ENCODE results near the gene ATXN7L3.

The ATXN7L3 gene

DNA sequence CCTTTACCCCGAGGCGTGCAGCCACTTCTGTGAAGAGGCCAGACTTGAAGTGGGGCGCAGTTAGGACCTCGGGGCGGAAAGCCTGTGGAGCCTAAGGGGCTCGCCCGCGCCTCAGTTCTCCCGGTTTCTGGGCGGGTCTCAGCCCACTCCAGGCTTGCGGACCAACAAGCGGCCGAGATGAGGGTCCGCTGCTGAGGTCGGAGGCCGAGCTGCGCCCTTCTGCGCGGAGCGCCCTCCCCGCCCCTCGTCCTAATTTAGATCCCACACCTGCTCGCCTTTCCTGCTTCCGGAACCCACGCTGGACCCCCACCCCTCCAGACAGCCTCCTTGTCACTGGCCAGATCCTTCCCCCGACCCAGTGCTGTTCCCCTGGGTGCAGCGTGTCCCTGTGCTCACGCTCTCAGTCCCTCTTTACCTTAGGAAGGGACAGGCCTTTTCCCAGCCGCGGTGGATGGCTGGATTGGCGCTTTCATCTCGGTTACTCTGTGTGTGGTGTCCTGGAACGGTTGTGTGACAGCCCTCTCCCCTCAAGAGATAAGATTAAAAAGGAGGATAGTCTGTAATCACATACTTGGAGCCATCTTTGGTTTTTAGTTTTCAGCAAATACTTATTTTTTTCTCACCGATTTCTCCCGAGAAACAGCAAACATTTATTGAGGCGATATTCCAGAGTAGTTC lies 933 bp upstream of the ATXN7L3 start:
- no peak for DNase-seq

DNA sequence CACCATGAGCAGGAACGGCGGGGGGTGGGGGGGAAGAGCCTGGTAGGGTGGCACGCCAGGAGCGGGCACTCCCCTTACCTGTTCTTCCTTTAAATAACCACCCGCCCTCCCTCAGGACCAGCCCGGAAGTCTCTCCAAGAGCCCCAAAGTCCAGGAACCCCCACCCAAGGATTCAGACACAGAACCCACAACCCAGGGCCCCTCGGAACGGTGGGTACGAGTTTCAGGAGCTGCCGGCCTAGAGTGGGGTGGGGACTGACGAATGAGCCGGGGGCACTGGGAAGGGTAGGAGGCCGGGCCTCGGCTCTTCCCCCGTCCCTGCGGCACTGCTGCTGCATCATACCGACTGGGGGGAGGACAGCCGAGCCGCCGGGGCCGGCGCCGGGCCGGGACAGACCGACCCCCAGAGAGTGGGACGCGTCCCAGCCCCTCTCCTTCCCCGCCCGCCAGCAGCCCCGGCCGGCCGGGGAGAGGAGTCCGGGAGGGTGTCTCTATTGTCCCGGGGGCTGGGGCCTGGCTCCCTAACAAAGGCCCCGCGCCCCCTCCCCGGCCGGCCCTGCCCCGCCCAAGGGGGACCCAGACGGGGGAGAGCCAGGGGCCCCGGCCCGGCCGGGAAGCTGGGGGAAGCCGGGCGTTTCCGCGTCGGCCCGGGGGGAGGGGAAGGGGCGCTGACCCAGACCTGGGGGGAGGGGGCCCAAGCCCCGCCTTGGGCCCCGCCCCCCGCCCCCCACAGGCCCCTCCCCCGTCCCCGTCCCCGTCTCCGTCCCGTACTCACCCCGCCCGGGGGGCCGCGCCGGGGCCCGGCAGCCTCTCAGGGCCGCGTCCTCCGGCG lies 747 bp downstream of the ATXN7L3 start:
- DNase-seq: peak; percentile 27

DNA sequence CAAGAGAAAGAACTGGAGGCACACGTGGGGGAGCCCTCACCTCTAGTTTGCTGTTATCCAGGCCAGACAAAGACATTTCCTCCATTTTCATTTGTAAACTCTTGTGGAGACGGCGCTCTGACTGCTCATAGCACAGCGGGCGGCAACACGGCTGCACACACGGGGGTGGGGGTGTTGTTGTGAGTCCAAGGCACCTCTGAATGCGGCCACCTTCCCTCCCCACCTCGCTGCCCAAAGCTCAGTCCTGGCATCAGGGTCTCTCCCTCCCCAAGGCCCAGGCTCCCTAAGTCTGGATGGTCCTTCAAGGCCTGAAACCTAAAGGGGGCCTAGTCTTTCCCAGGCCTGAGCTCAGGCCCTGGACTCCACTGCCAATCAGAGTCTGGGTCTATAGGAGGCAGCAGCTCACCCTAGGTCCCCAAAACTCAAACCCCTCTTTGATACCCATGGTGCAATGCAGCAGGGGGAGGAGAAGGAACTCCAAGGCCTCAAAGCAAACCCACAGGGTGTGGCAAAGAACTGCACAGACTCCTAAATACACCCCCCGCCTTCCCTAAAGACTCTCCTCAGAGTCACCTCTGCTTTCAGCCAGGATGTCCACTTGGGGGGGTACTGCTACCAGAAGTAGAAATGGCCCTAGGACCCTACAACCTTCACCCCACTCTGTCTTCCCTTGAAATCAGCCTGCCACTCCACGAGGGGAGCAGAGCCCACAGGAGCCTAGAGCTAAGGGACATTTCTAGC lies 1.5 kb downstream of the ATXN7L3 start:
- peak; percentile 21 for DNase-seq

DNA sequence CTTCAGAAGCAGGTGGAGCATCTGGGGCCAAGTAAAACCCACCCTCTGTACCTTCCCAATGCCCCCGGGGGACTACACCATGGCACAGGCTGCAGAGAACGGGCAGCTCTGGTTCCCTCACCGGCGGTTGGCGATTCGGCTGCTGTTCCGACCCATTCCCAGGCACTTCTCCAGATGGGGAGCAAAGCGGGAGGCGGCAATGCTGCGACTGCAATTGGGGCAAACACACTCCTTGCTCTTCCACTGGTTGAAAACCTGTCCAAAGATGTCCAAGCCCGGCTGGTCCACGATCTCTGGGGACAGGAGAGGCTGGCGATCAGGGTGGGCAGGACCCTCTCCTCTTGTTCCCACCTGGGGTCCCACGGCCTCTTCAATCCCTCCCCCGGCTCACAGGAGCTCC lies 2.6 kb downstream of the ATXN7L3 start:
- DNase-seq: no peak

DNA sequence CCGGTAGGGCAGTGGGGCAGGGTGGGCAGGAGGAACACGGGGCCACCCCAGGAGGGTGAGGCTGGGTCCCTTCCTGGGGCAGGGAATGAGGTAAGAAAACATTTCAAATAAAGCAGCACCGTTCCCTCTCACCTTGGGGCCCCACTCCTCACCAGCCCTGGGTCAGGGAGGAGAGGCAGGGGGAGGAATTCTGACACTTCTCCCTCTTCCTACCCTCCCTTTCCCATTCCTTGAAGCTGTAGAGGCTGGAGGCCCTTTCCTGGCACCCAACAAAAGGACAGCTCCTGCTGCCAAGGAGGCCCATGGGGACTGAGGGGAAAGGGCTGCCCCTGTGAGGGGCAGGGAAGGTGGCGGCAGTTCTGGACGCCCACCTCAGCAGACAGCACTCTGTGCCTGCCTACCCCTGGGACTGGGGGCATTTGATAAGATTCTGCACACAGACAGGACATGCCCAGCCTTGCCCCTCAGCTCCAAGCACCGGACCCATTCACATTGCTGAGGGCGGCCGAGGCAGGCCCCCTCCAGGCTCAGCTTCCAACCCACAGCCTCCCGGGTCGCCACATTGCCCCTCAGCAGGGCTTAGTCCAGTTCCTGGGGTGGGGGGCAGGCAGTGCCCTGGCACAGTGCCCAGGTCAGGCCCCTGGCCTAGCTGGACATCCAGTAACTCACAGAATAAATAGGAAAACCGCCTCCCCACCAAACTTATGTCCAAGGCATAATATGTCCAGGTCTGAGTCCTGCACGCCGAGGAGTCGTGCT lies 6.2 kb downstream of the ATXN7L3 start:
- no peak for DNase-seq

DNA sequence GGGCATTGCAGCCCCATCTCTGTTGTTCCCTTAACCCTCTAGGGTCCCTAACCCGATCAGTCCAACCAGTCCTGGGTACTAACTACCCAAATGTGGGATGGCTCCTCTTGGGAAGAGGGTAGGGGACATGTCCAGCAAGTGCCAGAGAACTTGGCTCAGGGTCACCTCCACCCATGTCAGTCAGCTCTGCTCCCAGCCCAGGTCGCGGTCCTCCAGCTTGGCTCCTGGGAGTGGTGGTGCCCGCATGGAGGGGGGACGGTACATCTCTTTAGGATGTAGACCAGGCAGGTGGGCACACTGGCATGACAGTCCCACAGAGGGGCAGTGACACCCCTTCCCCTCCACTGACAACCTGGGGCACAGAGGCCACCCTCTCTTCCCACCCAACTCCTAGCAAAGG lies 6.9 kb downstream of the ATXN7L3 start:
- DNase-seq: no peak

DNA sequence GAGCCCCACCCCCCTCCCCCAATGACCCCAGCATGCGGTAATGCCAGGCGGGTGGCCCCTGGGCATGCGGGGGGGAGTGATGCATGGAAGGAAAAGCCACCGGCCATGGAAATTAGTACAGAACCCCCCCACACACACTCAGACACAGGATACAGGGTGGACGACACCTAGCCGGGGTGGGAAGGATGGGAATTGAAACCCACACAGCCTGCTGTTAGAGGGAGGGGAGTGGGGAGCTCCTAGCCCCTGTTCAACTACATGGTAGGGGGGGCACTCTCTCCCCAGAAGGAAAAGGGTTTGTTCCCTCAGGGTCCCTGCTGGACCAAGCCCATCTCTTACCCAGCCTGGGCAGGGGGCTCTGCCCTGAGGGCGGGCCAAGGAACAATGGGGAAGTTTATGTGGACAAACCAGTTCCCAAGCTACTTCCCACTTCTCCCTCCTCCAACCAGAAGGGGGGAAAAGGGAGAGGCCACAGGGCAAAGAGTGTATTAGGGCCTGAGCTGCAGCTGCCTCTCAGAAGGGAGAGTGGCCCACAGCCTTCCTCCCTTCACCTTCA lies 7.7 kb downstream of the ATXN7L3 start:
- DNase-seq: no peak

DNA sequence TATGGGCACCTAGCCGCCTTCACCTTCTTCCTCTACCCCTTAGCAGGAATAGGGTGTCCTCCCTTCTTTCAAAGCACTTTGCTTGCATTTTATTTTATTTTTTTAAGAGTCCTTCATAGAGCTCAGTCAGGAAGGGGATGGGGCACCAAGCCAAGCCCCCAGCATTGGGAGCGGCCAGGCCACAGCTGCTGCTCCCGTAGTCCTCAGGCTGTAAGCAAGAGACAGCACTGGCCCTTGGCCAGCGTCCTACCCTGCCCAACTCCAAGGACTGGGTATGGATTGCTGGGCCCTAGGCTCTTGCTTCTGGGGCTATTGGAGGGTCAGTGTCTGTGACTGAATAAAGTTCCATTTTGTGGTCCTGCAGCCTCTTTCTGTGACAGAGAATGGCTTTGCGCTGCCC lies 8.3 kb downstream of the ATXN7L3 start:
- DNase-seq: no peak

DNA sequence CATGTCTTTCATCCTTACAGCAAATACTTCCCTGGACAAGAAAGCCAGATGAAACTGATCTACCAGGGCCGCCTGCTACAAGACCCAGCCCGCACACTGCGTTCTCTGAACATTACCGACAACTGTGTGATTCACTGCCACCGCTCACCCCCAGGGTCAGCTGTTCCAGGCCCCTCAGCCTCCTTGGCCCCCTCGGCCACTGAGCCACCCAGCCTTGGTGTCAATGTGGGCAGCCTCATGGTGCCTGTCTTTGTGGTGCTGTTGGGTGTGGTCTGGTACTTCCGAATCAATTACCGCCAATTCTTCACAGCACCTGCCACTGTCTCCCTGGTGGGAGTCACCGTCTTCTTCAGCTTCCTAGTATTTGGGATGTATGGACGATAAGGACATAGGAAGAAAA lies 9.2 kb downstream of the ATXN7L3 start:
- no peak for DNase-seq

DNA sequence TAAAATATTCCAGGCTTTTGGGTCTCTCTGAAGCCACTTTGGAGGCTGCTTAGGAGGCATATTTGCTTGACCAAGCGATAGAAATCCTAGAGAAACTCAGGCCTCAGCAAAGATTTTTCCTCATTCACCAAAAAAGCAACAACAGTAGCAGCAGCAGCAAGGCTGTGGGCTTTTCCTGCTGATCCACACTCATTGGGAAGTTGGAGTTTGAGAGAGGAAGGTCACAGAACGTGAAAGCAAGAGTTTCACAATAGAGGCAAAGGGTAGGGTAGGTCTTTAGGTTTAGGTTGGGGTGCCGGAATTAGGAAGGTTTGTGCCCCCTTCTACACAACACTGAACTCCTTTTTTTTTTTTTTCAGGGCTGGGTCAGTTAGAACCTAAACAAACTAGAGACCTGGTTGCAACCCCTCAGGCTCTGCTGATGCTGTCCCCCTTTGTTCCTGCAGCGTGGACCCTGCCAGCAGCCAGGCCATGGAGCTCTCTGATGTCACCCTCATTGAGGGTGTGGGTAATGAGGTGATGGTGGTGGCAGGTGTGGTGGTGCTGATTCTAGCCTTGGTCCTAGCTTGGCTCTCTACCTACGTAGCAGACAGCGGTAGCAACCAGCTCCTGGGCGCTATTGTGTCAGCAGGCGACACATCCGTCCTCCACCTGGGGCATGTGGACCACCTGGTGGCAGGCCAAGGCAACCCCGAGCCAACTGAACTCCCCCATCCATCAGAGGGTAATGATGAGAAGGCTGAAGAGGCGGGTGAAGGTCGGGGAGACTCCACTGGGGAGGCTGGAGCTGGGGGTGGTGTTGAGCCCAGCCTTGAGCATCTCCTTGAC lies 10.9 kb downstream of the ATXN7L3 start:
- DNase-seq: no peak

DNA sequence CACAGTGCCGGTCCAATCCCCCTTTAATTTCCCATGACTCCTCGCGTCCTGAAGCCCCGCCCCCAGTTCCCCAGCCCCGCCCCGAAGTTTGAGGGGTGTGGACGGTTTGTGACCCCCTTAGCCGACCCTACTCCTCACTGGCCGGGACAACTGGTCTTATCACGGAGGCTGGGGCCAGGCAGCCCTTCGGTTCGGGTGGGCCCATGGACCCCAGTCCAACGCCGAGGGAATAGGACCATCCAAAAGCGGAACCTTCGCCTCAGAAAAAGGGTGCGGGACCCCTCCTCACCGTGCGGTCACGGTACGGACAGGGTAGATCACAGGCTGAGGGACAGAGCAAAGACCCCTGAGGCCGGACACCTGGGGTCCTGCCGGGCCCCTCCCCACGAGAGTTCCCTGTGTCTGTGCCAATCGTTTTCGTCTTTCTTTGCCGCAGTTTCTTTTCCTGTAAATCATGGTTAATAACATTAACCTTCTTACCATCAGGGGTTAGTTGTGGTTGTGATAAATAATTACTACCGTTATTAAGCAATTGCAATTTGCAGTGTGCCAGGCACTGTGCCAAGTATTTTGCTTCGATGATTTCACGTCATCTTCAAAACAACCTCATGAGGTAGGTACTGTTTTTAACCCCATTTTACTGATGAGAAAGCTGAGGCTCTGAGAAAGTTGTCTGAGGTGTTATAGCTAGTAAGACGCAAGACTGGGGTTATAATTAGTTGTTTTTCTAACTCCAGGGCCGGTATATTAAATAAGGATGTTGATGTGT lies 12.4 kb downstream of the ATXN7L3 start:
- DNase-seq: no peak

DNA sequence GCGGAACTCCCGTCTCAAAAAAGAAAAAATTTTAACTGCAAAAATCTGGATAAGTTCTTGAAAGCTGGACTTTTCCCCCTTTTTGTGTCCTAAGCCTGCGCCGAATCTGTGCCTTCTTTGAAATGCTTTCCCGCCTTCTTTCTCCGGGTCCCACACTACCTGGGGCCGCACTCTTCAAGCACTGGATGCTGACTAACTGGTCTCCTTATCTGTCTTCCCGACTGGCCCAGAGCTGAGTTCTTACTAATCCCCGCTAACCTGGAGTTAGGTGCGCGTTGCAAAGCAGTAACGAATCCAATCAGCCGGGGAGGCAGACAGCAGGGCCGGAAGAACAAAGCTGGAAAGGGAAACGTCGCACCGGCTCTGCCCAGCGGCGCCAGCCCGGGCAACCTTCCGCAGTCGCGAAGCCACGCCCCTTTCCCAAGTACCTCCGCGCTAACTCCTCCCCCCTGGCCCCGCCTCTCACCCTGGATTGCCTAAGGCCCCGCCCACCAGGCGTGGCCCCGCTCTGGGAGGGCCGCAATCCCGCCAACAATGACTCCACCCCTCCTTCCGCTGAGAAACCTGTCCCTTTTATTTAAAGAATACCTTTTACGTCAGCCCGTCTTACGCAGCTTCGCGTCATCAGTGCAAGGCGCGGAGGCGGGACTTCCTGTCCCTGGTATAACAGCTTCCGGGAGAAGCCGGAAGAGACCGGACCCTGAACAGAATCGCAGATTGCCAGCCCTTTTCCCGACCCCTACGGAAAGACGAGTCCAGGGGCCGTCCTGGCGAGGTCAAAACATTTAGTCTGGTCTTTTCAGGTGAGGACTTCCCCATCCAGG lies 13.2 kb downstream of the ATXN7L3 start, which contains the start of gene TMUB2:
Gene TMUB2 (plus strand): TSS at position 666 of the 824 bp plus-strand sequence. CDS start 737 bp downstream, outside the sequence.
- peak; percentile 99 for DNase-seq

DNA sequence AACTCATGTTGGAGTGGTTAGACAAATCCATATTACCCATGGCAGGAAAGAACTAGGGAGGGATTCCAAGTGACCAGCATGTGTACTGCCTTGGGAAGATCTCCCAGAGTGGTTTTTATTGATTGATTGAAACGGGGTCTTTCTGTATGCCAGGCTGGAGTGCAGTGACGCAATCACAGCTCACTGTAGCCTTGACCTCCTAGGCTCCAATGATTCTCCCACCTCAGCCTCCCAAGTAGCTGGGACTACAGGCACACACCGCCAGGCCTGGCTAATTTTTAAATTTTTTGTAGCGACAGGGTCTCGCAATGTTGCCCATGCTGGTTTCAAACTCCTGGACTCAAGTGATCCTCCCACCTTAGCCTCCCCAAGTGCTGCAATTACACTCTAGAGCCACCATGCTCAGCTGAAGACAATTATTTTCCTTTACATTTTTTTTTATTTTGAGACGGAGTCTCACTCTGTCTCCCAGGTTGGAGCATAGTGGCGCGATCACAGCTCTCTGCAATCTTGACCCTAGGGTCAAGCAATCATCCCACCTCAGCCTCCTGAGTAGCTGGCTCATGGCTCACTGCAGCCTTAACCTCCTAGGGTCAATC lies 15.4 kb downstream of the ATXN7L3 start:
- no peak for DNase-seq

DNA sequence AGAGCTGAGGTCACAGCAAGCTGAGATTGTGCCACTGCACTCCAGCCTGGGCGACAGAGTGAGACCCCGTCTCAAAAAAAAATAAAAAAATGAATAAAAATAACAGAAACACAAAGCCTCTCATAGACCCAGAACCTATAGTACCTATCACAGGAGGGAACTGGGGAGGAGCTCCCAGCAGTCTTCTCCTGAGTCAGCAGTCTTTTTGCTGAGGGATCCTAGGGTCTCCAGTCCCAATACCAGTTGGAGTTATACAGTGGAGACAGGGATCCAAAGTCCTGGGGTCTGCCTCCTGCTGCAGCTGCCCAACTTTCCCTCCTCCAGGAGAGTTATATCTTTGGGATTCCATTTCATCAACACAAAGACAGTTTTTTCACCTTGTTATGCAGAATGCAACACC lies 16.7 kb downstream of the ATXN7L3 start:
- DNase-seq: no peak

DNA sequence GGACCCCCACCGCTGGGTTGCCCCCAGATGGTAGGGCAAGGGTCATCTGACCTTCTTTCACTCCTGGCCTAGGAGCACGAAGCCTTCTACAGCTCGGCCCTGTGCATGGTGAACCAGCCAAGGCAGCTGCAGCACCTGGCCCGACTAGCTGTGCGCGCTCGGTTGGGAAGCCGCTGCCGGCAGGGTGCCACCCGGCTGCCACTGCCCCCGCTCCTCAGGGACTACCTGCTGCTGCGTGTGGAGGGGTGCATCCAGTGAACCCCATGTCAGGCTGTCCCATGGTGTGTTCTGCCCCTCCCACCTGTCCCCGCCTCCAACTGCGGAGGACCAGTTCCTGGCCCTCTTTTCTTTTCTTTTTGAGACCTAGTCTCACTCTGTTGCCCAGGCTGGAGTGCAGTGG lies 21.6 kb downstream of the ATXN7L3 start:
- DNase-seq: no peak

DNA sequence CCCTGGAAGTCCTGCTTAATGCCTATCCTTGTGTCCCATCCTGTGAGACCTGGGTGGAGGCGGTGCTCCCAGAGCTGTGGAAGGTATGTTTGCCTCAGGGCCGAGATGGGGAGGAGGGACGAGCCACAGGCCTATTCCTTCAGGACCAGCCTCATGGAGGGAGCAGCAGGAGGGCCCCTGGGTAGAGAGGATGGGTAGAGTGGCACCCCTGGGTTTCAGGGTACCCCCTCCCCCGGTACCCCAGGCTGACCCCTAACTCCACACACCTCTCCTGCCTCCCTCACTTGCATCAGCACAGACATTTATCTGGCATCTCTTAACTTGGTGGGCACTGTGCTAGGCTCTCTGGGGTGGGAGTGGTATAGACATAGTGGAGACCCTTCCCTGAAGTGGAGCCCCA lies 22.0 kb downstream of the ATXN7L3 start:
- DNase-seq: no peak

DNA sequence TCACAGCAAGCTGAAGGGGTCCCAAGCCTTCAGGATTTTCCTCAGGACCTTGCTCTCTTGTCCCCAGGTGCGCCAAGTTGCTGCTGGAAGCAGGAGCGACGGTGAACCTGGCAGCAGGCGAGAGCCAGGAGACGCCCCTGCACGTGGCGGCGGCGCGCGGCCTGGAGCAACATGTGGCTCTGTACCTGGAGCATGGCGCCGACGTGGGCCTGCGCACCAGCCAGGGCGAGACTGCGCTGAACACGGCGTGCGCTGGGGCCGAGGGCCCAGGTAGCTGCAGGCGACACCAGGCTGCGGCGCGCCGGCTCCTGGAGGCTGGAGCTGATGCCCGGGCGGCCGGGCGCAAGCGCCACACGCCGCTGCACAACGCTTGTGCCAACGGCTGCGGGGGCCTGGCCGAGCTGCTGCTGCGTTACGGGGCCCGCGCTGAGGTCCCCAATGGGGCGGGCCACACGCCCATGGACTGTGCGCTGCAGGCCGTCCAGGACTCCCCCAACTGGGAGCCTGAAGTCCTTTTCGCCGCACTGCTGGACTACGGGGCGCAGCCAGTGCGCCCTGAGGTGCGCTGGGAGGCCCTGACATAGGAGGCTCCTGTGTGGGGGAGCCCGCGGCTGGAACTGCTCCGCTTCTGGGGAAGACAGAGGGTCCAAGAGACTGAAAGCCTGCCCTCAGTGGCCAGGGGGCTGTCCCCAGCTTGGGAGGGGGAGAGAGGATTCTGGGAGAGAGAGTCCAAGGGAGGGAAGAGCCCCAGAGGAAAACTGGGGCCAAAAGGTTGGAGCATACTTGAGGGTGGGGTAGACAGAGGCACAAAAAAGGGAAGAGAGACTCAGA lies 22.8 kb downstream of the ATXN7L3 start:
- no peak for DNase-seq

DNA sequence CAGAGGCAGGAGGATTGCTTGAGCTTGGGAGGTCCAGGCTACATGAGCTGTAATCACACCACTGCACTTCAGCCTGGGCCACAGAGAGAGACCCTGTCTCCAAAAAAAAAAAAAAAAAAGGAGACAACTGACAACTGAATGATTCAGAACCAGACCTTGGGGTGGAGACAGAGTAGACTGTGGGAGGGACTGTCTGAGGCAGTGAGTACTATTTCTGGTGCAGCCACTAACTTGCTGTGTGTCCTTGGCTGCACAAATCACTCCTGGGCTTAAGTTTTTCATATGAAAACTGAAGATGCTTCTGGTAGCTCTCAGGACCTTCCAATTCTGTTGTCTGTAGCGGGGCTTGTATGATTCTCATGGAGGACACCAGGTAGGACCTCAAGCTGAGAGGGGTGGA lies 23.4 kb downstream of the ATXN7L3 start:
- DNase-seq: no peak

DNA sequence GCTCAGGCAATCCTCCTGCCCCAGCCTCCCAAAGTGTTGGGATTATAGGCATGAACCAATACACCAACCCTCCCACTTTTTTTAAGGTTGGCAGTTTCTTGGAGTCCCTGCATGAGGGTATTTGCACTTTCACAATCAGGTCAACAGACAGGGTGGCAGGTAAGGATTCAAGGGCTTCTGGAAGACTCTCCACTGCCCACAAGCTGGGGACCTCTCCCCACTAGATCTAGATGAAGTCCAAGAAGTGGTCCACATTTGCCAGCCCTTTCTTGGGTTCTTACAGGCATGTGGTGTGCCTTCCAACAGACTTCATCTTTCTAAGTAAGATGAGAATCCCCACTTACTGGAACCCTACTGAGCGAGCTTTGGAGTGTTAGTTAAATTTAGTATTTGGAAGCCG lies 25.3 kb downstream of the ATXN7L3 start:
- no peak for DNase-seq

All from T1000 (cell line).